ENCODE results near the gene SORCS2. TPM values are rescaled to one million over a fixed set of nuclear protein-coding genes. Genes with fewer than 3 reads are reported as not detected.

Gene SORCS2
- total and polyA plus RNA-seq, 2 of the 4 experiments (the other 2 are of a cell fraction), result 0.36 to 0.62 TPM

DNA sequence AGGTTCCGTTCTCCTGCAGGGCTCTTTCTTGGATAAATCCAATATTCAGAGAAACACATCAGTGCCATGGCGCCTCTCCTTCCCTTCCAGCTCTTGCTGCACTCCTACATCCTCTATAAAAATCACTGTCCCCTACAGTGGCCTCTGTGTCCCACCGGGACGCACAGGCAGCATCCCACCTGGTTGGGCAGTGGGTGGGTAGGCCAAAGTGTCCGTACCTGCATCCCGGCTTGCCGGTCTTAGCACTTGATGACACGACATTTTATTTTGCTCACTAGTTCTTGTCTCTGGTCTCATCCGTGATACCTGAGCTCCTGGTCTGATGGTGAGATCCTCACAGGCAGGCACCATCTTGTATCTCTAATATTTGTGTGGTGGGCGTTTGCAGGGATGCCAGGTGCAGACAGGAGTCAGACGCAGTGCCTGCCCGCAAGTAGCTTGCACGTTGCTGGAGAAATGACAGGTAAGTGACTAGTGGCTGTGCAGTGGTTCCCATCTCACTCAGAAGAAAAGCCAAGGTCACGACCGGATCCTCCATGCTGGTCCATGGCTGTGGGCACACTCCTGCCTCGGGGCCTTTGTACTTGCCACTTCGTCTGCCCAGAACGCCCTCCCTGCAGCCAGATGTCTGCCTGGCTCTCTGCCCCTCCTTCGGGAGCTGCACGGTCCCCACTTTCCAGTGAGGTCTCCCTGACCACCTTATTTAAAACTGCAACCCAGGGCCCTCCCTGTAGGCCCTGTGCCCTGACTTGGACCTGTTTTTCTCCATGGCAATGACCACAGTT is 109.7 kb downstream of the SORCS2 start:
- H2AFZ ChIP-seq (replicated peaks; ENCODE audit: low read length, poor library complexity), result no peak overlapping the region
- no peak overlapping the region for H3K14ac ChIP-seq (replicated peaks; ENCODE audit: low read depth, low read length)
- in situ Hi-C loops (cut with MboI; ENCODE audit: low sequenced_read_pairs) (no loop called here), dilution Hi-C loops (cut with HindIII; ENCODE audit: low sequenced_read_pairs, unreplicated experiment) (no loop called here), intact Hi-C loops (cut with micrococcal nuclease) (no loop called here)
- H2BK5ac ChIP-seq (ENCODE audit: low read depth, low read length, poor library complexity, severe bottlenecking), result no peak overlapping the region
- DNase-seq (no peak), ATAC-seq (ENCODE audit: low read depth) (no peak)
- no peak overlapping the region for H3K23ac ChIP-seq (ENCODE audit: low read depth, low read length)
- no peak overlapping the region for H2BK120ac ChIP-seq (ENCODE audit: low read depth, low read length)
- BruUV-seq (replicated peaks), result no TSS peak
- H3K27ac ChIP-seq (ENCODE audit: insufficient read depth, low read length), result no peak overlapping the region
- H2BK20ac ChIP-seq (ENCODE audit: low read depth, low read length), result no peak overlapping the region
- CTCF ChIA-PET, result no interaction called here
- no peak overlapping the region for H3K9ac ChIP-seq (ENCODE audit: low read depth, low read length)
- no peaks in the 10 kb centered on the region for H3K4me1 ChIP-seq (ENCODE audit: control insufficient read depth, insufficient read depth, low read length)
- H4K20me1 ChIP-seq (ENCODE audit: insufficient read depth, low read length), result no peaks in the 10 kb centered on the region
- no peaks in the 10 kb centered on the region for H3K9me1 ChIP-seq (ENCODE audit: insufficient read depth, low read length)
- H2AK5ac ChIP-seq (ENCODE audit: low read depth, low read length), result no peak overlapping the region
- no peak overlapping the region for H4K91ac ChIP-seq (ENCODE audit: insufficient read depth, low read depth, low read length)
- POLR2A ChIA-PET (ENCODE audit: unreplicated experiment), result no interaction called here
- no peaks in the 10 kb centered on the region for H3K9me3 ChIP-seq (ENCODE audit: control insufficient read depth, insufficient read depth, low read length)
- H3K27me3 ChIP-seq (ENCODE audit: control insufficient read depth, insufficient read depth, low read length), result peaks cover 64% of the 10 kb centered on the region
- 76% methylated on average over 16 of the region's 20 CpGs; no CpG with 5 or more reads in 1 of the 2 experiments for WGBS, 2 experiments (ENCODE audit: extremely low coverage in 2 of 2, insufficient read length in 1 of 2)
- H2BK15ac ChIP-seq (ENCODE audit: low read depth, low read length), result no peak overlapping the region
- H3K4ac ChIP-seq (ENCODE audit: low read depth, low read length), result no peak overlapping the region
- H2AK9ac ChIP-seq (replicated peaks; ENCODE audit: low read depth, low read length, poor library complexity), result no peak overlapping the region
- no peaks in the 10 kb centered on the region for H3K79me1 ChIP-seq (ENCODE audit: low read depth in 1 of 2, low read length in 2 of 2)
- H3K56ac ChIP-seq (ENCODE audit: extremely low read depth, insufficient read depth, low read length), result no peak overlapping the region
- H4K8ac ChIP-seq (ENCODE audit: low read depth in 2 of 2, low read length in 2 of 2), result no peak overlapping the region
- no peak overlapping the region for H3K4me3 ChIP-seq (ENCODE audit: insufficient read depth, low read depth, low read length)
- H3K36me3 ChIP-seq (ENCODE audit: control insufficient read depth, insufficient read depth, low read length), result no peaks in the 10 kb centered on the region
- H3K4me2 ChIP-seq (ENCODE audit: low read depth, low read length), result no peak overlapping the region
- H4K5ac ChIP-seq (ENCODE audit: low read depth, low read length), result no peak overlapping the region
- H3K18ac ChIP-seq (ENCODE audit: low read depth, low read length), result no peak overlapping the region
- TF ChIP-seq BHLHE40 (IDR thresholded peaks at IDR 0.05; ENCODE audit: low read depth, low read length) (no peak), MAZ (IDR thresholded peaks at IDR 0.05; ENCODE audit: borderline replicate concordance, low read depth, low read length) (no peak), RCOR1 (IDR thresholded peaks at IDR 0.05; ENCODE audit: insufficient replicate concordance, low read length) (no peak), POLR2A (IDR thresholded peaks at IDR 0.05; ENCODE audit: low read depth, low read length) (no peak), CHD1 (IDR thresholded peaks at IDR 0.05; ENCODE audit: low read depth, low read length) (no peak), ELK1 (IDR thresholded peaks at IDR 0.05; ENCODE audit: borderline replicate concordance, low read depth, low read length) (no peak), CTCF (conservative IDR thresholded peaks at IDR 0.05; ENCODE audit: low read depth, low read length) (no peak), CEBPB (IDR thresholded peaks at IDR 0.05; ENCODE audit: low read depth, low read length) (no peak)
